ENCODE measurements around the gene ANKDD1B. TPM values are rescaled to one million over a fixed set of nuclear protein-coding genes. Genes with fewer than 3 reads are reported as not detected.

Gene ANKDD1B
- total RNA-seq, 1 experiment from 2014 or later: 2.7 TPM

GRCh38 chr5:75706016-75706415 lies 94.8 kb downstream of the ANKDD1B start:
- no peak for DNase-seq (ENCODE audit: low spot score)

DNA sequence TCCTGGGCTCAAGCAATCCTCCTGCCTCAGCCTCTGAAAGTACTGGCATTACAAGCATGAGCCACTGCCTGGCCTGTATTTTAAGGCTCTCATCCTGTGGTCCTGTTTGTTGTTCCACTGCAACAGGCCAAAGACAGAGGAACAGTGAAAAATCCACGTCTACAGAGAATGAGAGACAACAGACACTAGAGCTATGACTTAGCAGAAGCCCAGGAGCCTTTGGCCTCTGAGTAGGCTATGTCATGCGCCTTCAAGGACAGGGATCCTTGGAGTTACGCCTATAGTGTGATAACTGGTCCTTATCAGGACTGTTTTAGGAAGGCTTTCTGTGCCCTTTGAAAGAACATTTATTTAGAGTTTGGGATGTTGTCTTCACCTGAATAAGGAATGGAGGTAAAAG lies 95.5 kb downstream of the ANKDD1B start:
- DNase-seq (ENCODE audit: low spot score): no peak

GRCh38 chr5:75707911-75708509 lies 96.8 kb downstream of the ANKDD1B start:
- DNase-seq (ENCODE audit: low spot score): no peak

DNA sequence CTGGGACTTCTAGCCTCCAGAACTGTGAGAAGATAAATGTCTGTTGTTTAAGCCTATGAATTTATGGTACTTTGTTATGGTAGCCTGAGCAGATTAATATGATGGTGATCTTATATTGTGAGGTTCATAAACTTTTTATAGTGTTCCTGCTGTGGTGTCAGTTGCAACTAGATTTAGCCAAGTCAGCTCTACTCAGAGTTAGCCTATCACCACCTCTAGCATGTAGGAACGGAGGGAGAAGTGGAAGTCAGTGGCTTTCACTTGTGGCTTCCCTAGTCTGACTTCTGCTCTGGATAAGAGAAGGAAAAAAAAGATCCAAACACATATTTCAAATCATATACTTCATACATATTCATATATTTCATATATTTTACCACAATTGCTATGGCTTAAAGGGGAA lies 99.4 kb downstream of the ANKDD1B start:
- DNase-seq (ENCODE audit: low spot score): no peak

GRCh38 chr5:75711151-75711550 lies 99.9 kb downstream of the ANKDD1B start:
- DNase-seq (ENCODE audit: low spot score): no peak

- no peak for DNase-seq (ENCODE audit: low spot score)
These were observed 100.8 kb downstream of the ANKDD1B start for GRCh38 chr5:75712091-75712490.

- DNase-seq (ENCODE audit: low spot score): no peak
These were observed 105.4 kb downstream of the ANKDD1B start for GRCh38 chr5:75716715-75717081.

DNA sequence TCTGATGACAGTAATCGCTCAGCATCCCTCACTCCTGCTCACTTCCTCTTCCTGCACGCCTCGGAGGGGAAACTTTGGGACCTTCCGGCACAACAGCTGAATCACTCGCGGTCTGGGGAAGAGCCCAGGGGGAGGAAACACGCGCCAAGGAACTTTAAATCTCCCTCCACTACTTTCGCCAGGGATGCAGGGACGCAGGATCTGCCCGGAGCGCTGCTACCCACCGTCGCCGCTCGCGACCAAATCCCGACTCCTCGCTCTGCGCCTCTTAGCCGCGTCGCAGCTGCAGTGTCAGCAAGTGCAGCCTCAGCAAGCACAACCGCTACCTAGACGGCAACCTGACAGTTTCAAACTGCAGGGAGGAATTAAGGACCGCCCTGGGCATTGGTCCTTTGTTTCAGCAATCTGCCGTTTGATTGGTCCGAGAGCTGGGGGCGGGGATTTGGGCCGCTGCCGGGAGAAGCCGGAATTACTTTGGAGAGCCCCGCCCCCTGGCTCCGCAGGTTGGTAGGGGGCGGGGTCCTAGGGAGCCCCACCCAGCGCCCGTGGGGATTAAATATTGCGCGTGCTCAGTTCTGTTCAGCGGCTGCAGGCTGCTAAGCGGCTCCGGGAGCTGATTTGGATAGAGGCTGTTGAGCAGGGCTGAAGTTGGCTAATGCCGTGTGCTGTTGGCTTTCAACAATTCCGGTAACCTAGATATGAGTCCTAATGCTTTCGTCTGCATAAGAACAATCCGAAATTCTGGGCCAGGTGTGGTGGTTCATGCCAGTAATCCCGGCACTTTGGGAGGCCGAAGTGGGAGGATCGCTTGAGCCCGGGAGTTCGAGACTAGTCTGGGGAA lies 106.0 kb downstream of the ANKDD1B start, which contains the start of gene POC5:
POC5 (minus strand) TSS at position 356 of the 841 bp plus-strand sequence. CDS start 4,500 bp downstream, outside the sequence.
- DNase-seq (ENCODE audit: low spot score): peak; percentile 98

- DNase-seq (ENCODE audit: low spot score): no peak
These were observed 109.6 kb downstream of the ANKDD1B start for GRCh38 chr5:75720882-75721281.

Small RNA genes within 50 kb of the gene (small RNA-seq; reads per million reads assigned to genes)
- not detected for gene RNU6-680P

Other genes starting within 250 kb of the ANKDD1B start
- 4.9 and 6.8 TPM in 2 replicates for gene CERT1, start 99.8 kb upstream of the ANKDD1B start, total RNA-seq (2014; rRNA removed; shearing (Covaris generic))
- gene POLK, start 99.6 kb upstream of the ANKDD1B start, total RNA-seq (2014; rRNA removed; shearing (Covaris generic)): 3.8 and 4.3 TPM in 2 replicates
- gene POC5, start 106.0 kb downstream of the ANKDD1B start, total RNA-seq (2014; rRNA removed; shearing (Covaris generic)): 6.4 and 10.6 TPM in 2 replicates

Data from HT-29 (cell line).